PFSK-1 (cell line): ENCODE measurements around the gene SLIT3.

Experiments used
- FOXP2 ChIP-seq: optimal IDR thresholded peaks from 2 replicates; pipeline ENCODE3; 2011; ENCODE audit warnings: borderline replicate concordance, control low read depth, inconsistent platforms; ENCODE audit not compliant: insufficient read depth; ENCODE audit errors: extremely low read length, extremely low read depth
- POLR2AphosphoS5 ChIP-seq: IDR thresholded peaks from 2 replicates; pipeline ENCODE4 v1.6.1; 2012; ENCODE audit warnings: low read depth, mild to moderate bottlenecking, control low read depth, low read length, moderate library complexity
- REST ChIP-seq, 2 experiments: IDR thresholded peaks; 2 replicates each; pipeline versions ENCODE4 v1.6.1 to v1.8.0; 2011 to 2012; ENCODE audit warnings: low read depth in 2 of 2, low read length in 2 of 2, control low read depth in 1 of 2, inconsistent platforms in 1 of 2, mild to moderate bottlenecking in 1 of 2, moderate library complexity in 1 of 2; ENCODE audit not compliant: insufficient read depth in 1 of 2
- SIN3A ChIP-seq: IDR thresholded peaks from 2 replicates; pipeline ENCODE4 v1.6.1; 2012; ENCODE audit warnings: mild to moderate bottlenecking, low read length, moderate library complexity, borderline replicate concordance; ENCODE audit not compliant: insufficient read depth
- TAF1 ChIP-seq: IDR thresholded peaks from 2 replicates; pipeline ENCODE4 v1.6.1; 2012; ENCODE audit warnings: low read length, control low read depth, borderline replicate concordance; ENCODE audit not compliant: insufficient read depth

SLIT3 gene

DNA sequence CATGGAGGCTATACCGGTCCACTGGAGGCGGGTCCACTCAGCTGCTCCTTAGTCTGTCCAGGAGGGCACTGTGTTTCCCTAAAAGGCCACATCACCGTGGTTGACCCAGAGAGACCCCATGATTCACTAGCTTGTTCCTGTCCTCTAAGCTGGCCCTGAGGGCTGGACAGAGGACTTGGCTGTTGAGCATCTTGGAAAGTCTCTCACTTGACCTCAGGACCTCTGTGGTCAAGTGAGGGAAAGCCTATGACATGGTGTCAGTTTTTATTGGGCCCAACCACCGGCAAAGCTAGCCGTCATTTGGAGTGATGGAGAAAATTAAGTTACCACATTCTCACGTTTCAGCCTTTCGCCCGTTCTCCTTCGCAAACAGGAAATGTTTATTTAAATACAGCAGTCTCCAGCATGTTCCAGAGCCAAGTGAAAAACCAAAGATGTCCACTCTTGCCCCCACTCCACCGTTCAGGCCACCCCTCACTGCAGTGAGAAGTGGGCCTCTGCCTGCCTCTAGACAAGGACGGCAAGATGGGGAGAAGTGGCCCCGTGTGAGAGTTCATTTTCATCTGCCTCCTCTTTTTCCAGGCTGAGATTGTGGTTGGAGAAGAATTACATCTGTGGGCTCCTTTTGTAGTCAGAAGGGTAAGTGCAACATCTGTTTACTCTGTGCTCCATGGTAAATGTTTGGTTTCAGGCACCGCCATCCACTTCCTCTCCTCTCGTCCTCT, 4.4 kb downstream of the SLIT3 start:
- TF ChIP-seq FOXP2, result no peak
- TF ChIP-seq REST (IDR thresholded peaks at IDR 0.05; ENCODE audit: insufficient read depth in 1 of 2, low read depth in 2 of 2, low read length in 2 of 2), result no peak; a peak in 1 of 4 replicates
- TF ChIP-seq SIN3A, result no peak
- TF ChIP-seq POLR2AphosphoS5, result no peak
- no peak for TF ChIP-seq TAF1

GRCh38 chr5:169295306-169295705, 5.6 kb downstream of the SLIT3 start:
- TF ChIP-seq FOXP2 (no peak), SIN3A (no peak), REST (IDR thresholded peaks at IDR 0.05; ENCODE audit: insufficient read depth in 1 of 2, low read depth in 2 of 2, low read length in 2 of 2) (no peak), POLR2AphosphoS5 (no peak), TAF1 (no peak)

- TF ChIP-seq SIN3A, result no peak
- TF ChIP-seq TAF1, result no peak
- TF ChIP-seq FOXP2, result no peak
- TF ChIP-seq POLR2AphosphoS5, result no peak
- no peak for TF ChIP-seq REST (IDR thresholded peaks at IDR 0.05; ENCODE audit: insufficient read depth in 1 of 2, low read depth in 2 of 2, low read length in 2 of 2)
Observed at GRCh38 chr5:169294621-169295020, 6.3 kb downstream of the SLIT3 start.

DNA sequence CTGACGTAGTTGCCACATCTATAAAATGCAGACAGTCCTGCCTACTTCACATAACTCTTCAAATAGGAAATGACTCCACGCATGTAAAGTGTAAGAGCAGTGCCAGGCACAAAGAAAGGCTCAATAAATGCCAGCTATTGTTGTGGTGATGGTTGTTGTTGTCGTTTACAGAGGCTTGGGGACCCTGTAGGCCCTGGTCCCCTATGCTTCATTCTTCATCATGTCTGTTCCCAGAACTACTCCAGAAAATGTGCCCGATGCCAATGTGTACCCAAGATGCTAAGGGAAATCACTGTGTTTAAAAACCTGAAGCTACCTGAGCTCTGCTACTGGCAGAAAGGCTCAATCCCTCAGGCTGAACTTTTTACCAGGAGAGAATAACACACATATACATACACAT, 9.1 kb downstream of the SLIT3 start:
- TF ChIP-seq FOXP2, result no peak
- no peak for TF ChIP-seq POLR2AphosphoS5
- TF ChIP-seq REST (IDR thresholded peaks at IDR 0.05; ENCODE audit: insufficient read depth in 1 of 2, low read depth in 2 of 2, low read length in 2 of 2), result no peak
- no peak for TF ChIP-seq TAF1
- TF ChIP-seq SIN3A, result no peak

DNA sequence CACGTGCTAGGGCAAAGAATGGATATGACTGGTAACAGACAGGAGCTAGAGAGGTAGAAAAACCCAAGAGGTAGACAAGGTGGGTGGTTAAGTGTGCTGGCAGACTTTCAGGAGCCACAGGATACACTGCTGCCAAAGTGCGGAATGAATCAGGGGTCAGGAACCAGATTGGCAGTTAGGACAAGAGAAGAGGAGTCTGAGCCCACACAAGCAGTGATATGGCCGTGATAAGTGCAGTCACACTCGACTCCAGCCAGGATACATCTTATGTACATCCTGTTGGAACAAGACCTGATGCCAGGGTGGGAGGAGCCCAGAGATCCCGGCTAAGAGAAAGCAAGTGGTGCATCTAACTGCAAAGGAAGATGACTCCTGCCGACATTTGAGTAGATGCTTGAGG, 10.0 kb downstream of the SLIT3 start:
- TF ChIP-seq REST (IDR thresholded peaks at IDR 0.05; ENCODE audit: insufficient read depth in 1 of 2, low read depth in 2 of 2, low read length in 2 of 2), result no peak
- no peak for TF ChIP-seq POLR2AphosphoS5
- no peak for TF ChIP-seq FOXP2
- TF ChIP-seq TAF1, result no peak
- no peak for TF ChIP-seq SIN3A
